GM21528 (cell line): ENCODE data around the gene IGFALS.

Experiments
- ATAC-seq: cut with Tn5 transposase; IDR thresholded peaks from one replicate; pipeline ENCODE4 v1.9.1; 2021; ENCODE audit warnings: mild to moderate bottlenecking, moderate library complexity; ENCODE audit not compliant: unreplicated experiment, low FRiP score

Gene IGFALS

DNA sequence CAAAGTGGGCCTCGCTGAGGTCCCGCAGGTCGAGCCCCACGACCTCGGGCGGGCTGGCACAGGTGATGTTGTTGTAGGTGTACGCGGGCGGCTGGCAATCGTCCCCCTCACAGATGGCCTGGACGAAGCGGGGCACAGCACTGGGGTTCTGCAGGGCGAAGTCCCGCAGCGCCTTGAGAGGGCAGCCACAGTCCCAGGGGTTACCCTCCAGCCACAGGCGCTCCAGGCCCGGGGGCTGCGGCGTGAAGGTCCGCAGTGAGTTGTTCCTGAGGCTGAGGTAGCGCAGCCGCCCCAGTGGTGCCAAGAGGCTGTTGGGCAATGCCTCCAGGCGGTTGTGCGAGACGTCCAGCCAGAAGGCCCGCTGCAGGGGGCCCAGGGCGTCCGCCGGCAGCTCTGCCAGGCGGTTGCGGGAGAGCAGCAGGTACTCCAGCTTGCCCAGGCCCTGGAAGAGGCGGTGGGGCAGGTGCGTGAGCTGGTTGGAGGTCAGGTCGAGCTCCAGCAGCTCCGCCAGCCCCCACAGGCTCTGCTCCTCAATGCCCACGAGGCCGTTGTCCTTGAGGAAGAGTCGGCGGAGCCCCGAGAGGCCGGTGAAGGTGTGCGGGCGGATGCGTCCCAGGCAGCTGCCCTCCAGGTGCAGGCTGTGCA lies 2.8 kb downstream of the IGFALS start:
- no peak for ATAC-seq

DNA sequence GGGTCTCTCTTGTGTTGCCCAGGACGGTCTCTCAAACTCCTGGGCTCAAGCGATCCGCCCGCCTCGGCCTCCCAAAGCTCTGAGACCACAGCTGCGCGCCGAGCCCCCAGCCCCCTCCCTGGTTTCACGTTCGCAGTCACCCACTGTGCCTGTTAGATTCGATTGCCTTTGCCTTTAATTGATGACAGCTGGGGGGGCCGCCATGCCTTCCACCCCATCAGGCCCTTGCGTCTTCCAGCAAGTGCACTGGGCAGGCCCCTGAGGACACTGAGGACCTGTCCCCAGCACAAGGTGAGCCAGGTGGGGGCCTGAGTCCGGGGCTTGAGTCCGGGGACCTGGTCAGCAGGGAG lies 3.3 kb downstream of the IGFALS start:
- ATAC-seq: no peak

DNA sequence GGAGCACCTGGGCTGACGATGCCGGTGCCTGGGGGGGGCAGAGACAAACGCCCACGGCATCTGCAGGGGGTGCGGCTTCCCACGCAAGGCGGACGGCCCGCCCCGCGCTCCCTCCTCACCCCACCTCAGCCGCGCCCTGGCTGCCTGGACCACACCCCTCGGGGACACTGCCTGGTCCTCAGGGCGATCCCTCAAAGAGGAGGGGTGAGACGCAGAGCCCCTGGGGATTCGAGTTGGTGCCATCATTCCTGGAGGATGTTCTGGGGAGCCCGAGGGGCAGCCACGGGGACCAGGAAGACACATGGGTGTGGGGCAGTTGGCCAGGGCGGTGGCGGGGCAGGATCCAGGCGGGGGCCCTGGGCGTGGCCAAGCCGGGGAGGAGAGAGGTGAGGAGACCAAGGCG lies 3.9 kb downstream of the IGFALS start:
- no peak for ATAC-seq

DNA sequence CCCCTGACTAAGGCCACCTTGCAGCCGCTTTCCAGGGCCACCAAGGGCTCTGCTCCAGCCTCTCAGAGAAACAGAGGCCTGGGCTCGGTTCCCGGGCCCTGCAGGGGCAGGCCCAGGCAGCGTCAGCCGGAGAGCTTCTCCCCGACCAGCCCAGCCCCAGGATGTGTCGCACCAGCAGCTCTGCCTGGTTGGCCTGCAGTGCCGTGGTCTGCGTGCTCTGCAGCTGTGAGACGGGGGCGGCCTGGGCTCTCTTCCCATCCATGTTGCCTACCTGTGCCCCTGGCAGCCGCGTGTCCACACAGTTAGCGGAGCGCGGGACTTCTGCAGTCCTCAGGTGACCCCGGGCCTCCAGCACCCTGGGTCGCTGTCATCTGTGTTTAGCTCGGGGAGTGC lies 4.8 kb downstream of the IGFALS start:
- no peak for ATAC-seq

DNA sequence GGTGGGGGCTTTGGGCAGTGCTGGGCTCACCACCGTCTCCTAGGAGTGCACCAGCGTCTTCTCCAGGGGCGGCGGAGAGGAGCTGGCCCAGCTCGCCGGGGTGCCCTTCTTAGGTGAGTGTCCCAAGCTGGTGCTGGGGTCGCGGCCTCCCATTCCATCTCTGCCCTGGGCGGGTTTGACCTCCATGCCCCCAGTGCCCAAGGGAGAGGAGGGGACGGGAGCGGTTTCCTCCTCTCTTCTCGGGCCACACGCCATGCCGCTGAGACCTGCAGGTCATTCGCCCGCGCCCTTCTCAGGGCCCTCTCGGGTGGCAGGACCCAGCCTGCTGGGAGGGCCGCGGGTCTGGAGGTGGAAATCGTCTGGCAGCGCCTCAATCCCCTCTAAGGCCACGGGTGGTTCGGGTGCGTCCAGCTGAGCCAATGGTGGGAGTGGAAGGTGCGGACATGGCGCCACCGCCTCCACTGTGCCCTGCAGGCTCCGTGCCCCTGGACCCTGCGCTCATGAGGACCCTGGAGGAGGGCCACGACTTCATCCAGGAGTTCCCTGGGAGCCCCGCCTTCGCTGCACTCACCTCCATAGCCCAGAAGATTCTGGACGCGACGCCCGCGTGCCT lies 5.3 kb downstream of the IGFALS start:
- ATAC-seq: no peak

DNA sequence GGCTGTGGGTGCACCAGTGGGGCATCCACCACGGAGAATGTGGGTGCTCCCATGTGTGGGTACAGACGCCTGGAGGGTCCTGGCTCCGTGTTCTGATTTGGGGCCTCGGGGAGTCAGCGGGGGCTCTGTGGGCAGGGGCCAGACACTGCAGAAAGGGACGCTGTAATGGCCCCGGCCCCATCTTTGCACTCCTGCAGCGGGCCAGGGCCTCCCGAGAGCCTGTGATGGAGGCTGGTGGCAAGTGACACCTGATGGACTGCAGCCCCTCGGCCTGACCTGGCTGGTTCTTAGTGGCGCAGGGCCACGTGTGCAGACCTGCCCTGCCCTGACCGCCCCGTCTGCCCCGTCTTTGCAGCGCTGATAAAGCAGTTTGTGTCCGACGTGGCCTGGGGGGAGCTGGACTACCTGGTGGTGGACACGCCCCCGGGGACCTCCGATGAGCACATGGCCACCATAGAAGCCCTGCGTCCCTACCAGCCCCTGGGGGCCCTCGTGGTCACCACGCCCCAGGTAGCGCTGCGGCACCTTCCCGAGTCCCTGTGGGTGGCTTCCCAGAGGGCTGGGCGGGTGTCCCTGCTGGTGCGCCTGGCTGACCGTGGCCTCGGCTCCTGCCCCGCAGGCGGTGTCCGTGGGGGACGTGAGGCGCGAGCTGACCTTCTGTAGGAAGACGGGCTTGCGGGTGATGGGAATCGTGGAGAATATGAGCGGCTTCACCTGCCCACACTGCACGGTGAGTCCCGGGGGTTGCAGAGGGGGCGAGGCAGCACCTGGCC lies 6.0 kb downstream of the IGFALS start:
- no peak for ATAC-seq

DNA sequence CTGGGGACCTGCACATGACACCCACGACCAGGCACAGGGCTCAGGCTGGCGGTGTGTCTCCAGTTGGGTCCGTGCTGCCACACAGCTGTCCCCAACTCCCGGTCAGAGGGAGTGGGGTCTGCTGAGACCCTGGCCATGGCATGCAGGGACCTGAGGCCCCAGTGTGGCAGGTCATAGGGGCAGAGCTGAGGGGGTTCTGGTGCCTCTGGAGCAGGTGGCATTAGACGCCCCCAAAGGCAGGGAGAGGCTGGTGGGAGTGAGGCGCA lies 6.5 kb downstream of the IGFALS start:
- ATAC-seq: no peak

DNA sequence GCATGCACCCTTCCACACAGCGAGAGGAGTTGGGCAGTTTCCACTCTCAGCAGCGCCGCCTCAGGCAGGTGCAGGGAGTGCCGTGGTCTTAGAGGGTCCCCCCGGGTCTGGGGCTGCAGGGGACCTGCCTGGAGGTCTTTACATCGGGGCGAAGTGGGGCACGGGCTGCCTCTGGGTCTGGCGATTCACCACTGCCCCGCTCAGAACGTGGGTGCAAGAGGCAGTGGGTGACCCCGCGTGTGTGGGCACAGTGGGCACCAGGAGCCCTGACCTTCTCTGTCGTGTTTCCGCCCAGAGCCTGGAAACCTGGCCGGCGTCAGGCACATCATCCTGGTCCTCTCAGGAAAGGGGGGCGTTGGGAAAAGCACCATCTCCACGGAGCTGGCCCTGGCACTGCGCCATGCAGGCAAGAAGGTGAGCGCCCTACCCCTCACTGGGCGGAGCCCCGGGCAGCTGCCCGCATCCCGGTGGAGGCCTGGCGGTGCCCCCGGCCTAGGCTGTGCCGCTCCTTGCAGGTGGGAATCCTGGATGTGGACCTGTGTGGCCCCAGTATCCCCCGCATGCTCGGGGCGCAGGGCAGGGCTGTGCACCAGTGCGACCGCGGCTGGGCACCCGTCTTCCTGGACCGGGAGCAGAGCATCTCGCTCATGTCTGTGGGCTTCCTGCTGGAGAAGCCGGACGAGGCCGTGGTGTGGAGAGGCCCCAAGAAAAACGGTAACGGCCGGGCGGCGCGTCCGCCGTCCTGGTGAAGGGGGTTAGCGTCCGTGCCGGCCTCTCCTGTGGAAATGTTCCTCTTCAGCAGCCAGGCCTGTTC lies 7.1 kb downstream of the IGFALS start:
- no peak for ATAC-seq

DNA sequence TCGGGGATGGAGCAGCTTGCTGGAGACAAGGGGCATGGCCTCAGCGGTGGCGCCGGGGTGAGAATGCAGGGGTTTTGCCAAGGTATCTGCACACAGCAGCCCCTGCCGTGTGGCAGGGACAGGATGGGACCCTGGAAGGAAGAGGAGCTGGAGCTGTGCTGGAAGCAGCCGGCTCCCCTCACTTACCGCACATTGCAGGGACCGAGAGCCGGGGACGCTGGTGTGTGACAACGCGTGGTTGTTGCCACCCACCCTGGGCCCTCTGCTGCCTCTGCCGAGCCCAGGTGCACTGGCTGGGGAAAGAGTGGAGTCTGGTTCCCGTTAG lies 7.7 kb downstream of the IGFALS start:
- no peak for ATAC-seq

DNA sequence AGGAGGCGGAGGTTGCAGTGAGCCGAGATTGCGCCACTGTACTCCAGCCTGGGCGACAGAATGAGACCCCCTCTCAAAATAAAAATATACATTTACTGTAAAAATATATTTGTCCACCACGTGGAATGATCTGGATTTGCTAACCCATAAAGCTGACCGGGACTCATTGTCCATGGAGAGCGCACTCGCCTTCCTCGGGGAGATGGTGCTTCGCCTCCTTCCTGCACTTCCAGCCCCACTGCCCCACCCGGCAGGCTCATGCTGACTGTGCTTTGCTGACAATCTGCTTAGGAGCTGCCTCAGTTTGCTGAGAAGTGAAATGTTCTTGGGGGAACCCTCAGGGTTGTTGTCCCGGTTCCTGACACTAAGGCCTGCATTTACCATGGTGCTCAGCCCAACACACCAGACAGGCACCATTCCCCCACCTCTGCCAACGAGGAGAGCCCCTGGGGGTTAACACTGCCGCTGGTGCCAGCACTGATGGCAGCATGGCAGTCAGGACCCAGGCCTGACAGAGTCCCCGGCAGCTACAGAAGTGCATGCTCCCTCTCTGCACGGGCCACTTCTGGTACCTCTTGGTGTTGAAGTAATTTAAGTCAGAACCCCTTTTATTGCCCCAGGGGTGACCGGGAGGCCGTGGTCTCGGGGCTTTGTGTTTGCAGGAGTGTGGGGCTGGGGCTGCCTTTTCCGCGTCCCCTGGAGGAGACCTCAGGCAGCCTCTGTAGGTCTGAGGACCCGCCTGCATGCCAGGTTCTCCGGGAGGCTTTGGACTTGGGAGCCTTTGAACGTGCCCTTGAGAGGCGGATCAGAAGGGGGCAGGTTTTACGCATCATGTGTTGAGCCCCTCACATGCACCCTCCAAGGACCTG lies 8.3 kb downstream of the IGFALS start:
- ATAC-seq: no peak

DNA sequence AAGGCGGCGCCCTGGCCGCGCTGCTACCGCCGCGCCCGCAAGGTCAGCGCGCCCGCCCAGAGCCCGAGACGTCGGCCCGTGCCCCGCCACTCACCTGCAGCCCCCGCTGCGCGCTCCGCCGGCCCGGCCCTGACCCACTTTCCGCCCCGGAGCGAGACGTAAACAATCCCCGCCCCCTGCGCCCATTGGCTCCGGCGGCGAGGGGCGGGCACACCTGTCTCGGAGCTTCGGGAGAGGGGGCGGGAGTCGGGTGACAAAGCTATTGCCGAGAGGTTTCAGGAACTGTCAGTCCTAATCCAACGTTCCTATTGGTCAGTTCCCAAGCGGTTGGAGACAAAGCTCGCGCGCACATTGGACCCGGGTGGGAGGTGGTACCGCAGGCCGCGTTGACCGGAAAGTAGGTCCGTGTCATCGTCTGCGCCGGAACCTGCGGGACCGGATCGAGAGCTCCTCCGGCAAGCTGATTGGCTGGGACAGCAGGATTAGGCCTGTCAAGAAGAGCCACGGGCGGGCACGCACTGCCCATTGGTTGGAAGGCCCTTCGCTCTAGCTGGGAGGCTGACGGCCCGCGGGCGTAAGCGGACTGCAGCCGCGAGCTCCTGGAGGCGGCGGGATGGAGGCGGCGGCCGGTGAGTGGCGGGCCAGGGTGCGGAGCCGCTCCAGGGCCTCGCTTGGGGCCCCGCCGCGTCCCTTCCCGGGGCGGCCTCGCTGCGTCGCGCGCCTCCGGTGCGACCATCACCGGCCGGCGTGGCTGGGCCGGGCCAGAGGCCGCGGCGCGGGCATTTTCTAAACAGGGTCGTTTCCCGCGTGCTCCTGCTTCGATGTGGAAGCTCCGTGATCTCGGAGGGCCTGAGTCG lies 10.9 kb downstream of the IGFALS start, which contains the start of the genes NUBP2 and SPSB3:
Gene NUBP2 (plus strand): TSS at position 553 of the 857 bp plus-strand sequence. CDS start 61 bp downstream, at position 614.
Gene SPSB3 (minus strand): TSS at position 164 of the 857 bp plus-strand sequence. CDS start 1,088 bp downstream, outside the sequence.
- ATAC-seq: peak; percentile 82

DNA sequence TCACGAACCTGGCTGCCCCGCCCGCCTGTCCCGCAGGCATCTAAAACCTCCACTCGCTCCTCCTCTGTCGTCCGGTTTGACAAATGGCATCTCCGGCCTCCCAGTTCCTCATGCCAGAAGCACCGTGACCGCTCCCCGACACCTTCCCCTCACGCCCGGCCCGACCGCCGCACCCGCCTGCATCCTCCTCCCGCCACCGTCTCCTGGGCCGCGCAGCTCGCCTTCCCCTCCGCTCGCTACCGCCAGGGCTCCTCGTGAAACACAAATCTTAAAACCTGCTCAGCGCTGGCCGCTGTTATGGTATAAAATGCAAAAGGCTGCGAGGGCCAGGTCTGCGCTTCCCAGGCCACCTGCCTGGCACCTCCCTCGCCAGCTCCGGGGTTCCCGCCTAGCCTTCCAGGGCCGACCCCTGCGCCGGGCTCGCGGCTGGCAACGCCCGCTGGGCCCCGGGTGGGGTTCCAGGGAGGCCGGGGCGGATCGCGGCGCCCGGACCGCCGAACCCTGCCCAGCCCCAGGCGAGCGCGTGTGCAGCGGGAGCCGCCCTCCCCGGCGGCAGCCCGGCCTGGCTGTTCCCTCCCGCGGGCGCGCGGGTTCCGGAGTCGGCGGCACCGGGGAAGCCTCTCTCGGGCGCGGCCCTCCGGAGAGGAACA lies 11.6 kb downstream of the IGFALS start:
- ATAC-seq: peak; percentile 4

DNA sequence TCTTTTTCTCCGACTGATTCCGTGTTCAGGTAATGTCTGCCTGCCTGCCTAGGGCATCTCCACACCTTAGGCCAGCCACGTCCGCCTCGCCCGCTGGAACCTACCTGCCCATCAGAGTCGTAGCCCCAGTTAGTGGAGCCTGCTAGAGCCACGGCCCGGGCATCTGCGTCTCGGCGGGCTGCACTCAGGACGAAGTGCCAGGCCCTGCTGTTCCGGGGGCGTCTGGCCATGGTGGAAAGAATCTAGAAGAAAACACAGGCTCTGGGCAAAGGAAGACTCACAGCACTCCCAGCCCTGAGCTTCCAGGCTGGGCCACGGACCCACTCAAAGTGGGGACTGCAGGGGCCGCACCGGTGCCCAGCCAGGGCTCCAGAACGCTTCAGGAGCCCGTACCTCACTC lies 12.3 kb downstream of the IGFALS start:
- ATAC-seq: no peak

DNA sequence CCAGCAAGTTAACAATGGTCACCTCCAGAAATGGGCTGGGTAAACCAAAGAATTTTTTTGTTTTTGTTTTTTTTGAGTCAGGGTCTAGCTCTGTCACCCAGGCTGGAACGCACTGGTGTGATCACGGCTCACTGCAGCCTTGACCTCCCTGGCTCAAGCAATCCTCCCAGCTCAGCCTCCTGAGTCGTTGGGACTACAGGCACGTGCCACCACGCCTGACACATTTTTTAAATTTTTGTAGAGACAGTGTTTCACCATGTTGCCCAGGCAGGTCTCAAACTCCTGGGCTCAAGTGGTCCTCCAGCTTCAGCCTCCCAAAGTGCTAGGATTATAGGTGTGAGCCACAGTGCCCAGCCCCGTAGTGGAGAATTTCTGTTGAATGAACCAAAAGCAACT lies 12.8 kb downstream of the IGFALS start:
- ATAC-seq: no peak

DNA sequence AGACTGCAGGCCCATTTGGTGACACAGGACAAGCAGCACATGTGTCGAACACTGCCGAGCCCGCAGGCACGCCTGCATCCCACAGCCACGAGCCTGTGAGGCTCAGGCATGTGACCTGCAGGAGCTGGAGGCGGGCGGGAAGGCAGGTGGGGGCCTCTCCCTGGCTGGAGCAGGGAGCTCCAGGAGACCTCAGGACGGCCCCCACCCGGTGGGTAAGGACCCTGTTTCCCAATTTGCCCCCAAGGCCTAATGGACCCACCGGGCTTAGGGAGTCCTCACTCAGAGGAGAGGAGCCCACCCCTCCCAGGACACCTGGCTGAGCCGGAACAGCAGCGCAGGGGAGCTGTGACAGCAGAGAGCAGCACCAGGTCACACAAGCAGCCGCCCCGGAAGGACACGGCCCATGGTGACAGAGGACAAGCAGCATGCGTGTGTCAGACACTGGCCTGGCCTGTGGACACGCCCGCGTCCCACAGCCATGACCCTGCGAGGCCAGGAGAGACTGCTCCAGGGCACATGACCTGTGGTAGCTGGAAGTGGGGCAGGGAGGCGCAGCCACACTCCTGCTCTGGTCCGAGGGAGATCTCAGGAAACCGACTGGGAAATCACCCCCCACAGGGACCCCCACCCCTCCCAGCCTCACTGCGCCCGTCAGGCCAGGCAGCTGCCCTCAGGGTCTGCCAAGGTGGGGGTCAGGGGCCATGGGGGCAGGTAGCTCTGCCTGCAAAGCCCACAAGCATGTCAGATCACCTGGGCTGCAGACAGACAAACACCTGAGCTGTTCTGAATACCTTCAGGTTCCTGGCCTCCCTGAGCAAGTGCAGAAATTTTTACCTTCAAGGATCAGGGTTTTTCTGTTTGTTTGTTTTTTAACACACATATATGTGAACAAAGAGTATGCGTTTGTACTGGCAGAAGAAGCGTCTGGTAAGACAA lies 13.5 kb downstream of the IGFALS start:
- ATAC-seq: no peak

DNA sequence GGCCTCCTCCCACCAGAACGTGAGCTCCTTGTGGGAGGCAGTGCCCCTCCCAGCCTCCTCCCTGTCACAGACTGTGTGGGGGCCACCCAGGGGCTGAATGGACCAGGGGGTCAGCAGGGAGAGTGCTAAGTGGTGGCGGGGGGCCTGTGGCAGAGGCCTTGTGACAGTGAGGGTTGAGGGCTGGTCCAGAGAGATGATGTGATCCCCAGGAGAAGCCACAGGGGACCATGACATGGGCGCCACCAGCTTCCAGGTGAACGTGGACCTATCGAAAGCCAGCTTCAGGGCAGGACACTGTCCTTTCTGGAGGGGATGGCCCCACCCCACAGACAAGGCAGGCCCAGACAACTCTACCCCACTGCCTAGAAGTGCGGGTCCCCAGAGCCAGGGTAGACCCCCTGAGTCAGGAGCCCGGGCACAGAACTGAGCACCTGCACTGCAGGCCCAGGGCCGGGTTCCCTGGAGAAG lies 14.2 kb downstream of the IGFALS start:
- no peak for ATAC-seq
